GM18519 (cell line): Measurements from ENCODE around the gene BIN2.
"Not testable (repeated sequence)": the region's sequence is repeated elsewhere in the genome, so short reads cannot be mapped to it uniquely, and the experiment has no call there.

Source experiments
- ATAC-seq: cut with Tn5 transposase; IDR thresholded peaks from one replicate; pipeline ENCODE4 v1.9.1; 2021; ENCODE audit warnings: mild to moderate bottlenecking, moderate library complexity; ENCODE audit not compliant: unreplicated experiment, low FRiP score

Gene BIN2

GRCh38 chr12:51318846-51319599 lies 5.0 kb downstream of the BIN2 start:
- ATAC-seq = no peak

DNA sequence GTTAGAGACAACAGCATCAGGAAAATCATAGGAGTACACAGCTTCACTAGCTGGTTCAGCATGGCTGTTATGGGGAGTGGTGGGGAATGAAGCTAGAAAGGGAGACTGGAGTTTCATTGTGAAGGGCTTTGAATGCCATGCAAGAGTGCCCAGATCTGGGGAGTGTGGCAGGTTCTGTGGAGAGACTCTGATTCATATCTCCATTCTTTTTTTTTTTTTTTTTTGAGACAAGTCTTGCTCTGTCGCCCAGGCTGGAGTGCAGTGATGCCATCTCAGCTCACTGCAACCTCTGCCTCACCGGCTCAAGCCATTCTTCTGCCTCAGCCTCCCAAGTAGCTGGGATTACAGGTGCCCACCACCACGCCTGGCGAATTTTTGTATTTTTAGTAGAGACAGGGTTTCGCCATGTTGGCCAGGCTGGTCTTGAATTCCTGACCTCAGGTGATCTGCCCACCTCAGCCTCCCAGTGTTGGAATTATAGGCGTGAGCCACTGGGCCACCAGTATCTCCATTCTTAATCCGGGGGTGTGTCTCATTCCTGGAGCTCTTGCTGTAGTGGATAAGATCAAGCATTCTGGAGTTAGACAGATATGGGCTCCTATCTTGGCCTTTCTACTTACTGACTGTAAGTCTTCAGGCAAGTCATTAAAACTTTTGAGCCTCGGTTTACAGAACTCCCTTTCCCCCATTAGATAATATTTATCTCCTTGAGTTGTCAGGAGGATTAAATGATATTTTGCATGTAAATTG lies 5.7 kb downstream of the BIN2 start:
- not testable (repeated sequence) for ATAC-seq

DNA sequence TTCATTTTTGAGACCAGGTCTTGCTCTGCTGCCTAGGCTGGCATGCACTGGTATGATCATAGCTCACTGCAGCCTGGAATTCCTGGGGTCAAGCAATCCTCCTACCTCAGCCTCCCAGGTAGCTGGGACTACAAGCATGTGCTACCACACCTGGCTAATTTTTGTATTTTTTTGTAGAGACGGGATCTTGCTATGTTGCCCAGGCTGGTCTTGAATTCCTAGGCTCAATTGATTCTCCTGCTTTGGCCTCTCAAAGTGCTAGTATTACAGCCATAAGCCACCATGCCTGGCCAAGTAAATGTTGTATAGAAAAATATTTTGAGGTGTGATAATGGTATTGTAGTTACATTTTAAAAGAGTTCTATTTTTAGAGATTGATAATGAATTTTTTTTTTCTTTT lies 12.6 kb downstream of the BIN2 start:
- ATAC-seq = no peak

- no peak for ATAC-seq
Observed at GRCh38 chr12:51307655-51308593, 16.1 kb downstream of the BIN2 start.

DNA sequence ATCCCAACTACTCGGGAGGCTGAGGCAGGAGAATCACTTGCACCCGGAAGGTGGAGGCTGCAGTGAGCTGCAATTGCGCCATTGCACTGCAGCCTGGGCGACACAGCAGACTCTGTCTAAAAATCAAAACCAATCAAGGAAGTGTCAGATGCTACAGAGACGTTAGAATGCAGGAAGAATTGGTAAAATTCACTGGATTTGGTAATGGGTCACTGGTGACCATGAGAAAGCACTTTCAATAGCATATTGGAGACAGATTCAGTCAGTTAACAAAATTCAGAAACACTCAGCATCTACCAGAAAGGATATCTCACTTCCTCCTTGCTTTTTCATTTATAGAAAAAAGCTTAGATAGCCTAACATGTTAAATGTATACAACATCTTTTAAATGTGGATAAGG lies 17.5 kb downstream of the BIN2 start:
- ATAC-seq = no peak

- not testable (repeated sequence) for ATAC-seq
Observed at GRCh38 chr12:51300768-51301167, 23.2 kb downstream of the BIN2 start.

GRCh38 chr12:51295651-51296050 lies 28.3 kb downstream of the BIN2 start:
- ATAC-seq = no peak

DNA sequence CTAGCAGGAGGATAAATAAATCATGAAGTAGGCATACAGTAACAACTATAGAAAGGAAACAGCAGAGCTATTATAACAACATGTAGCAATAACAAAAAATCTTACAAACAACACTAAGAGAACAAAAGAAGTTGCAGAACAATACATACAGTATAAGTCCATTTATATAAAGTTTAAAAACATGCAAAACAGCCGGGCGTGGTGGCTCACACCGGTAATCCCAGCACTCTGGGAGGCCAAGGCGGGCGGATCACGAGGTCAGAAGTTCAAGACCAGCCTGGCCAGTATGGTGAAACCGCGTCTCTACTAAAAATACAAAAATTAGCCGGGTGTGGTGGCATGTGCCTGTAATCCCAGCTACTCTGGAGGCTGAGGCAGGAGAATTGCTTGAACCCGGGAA lies 29.9 kb downstream of the BIN2 start:
- ATAC-seq = not testable (repeated sequence)

GRCh38 chr12:51293696-51294095 lies 30.3 kb downstream of the BIN2 start:
- no peak for ATAC-seq

DNA sequence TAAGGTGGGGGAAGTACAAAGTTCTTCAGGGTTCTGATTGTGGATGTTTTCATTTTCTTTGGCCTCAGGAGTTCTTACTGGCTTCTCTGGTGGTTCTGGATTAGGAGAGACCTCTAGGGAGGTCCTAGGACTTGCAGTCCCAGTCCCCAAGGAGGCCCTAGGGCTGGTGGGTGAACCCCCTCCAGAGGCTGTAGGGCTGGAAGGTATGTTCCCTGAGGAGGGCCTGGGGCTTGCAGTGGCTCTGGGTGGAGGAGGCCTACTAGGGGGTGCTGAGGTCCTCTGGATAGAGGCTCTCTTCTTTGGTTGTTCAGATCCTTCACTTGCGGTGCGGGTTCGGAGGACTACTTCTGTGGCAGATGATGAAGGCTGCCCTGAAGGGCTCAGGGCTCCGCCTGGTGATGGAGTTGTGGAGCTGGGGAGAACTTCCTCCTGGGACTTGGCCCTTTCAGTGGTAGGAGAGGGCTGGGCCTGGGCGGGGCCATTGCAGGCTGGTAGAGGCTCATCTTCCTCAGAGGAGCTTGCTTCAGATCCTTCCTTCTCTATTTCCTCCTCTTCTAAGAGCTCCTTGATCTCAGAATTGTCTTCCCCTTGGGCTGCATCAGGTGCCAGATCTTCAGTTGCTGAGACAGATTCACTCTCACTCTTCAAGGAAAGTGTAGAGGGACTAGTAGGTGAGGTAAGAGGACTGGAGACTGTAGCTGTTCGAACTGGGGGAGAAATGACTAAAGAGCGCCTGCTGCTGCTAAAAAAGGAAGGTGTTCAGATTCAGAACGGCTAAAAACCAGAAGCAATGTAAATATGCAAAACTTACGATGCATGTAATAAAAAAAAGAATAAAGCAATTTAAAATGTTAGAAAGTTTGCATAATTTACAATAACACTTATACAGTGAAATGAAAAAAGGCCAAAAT lies 32.1 kb downstream of the BIN2 start:
- not testable (repeated sequence) for ATAC-seq

DNA sequence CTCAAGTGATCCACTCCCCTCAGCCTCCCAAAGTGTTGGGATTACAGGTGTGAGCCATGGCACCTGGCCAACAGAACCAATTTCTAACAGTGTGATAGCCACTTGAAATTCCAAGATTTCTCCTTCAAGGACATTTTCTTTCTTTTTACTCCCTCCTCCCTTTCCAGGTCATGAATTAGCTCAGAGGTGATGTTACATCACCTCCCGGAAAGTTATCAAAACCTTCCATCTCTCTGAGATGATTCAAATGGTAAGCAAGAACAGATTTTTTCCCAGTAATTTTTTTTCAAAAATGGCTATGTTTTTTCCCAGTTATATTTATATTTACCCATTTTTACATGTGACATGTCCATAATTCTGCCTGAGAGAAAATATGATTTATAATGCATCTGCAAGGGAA lies 38.1 kb downstream of the BIN2 start:
- ATAC-seq = no peak

DNA sequence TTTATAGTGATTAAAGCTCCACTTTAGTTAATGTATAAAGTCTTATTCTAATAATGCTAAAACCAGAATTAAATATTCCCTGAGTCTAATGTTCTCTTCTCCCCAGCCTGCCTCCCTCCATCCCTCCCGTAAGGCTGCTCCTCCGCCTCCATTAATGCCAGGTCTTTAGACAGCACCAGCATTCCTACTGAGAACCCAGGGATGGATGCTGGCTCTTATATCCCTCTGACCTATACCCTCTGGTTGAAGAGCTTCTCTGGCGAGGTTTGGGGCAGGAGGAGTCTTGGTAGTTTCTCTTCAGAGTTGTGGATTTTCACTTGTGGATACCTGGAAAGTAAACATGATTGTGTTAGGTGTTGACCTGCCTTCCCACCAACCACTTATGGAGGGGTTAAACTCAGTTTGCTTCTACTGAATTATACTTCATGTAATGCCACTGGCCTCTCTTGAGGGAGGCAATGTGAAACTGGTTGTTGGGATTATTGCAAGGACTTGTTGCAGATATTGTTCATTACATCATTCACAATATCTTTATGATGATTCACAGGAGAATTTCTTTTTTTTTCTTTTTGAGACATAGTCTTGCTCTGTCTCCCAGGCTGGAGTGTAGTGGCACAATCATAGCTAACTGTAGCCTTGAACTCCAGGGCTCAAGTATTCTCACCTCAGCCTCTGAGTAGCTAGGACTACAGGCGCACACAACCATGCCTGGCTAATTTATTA lies 42.6 kb downstream of the BIN2 start:
- no peak for ATAC-seq

DNA sequence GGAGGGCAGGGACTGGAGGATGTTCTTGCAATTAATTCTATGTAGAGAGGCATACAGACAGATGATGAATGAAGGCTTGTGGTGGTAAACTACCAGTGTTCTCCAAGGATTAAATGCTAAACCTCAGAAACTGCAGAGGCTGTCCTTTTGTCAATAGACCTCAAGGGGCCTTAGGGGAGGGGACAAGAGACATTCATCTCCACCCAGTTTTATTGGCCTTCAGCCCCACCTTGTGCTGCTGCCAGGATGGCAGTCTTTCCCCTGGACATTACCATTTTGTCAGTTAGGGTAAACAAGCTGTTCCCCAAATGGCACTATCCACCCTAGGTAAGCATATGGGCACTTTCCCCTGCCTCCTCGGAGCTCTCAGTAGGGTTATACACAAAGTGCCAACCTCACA lies 48.9 kb downstream of the BIN2 start:
- ATAC-seq = no peak

GRCh38 chr12:51272810-51273209 lies 51.2 kb downstream of the BIN2 start:
- ATAC-seq = not testable (repeated sequence)

GRCh38 chr12:51270951-51271518 lies 52.9 kb downstream of the BIN2 start:
- ATAC-seq = no peak

GRCh38 chr12:51270067-51270950 lies 53.7 kb downstream of the BIN2 start, which contains the start of gene SMAGP:
TSS of gene SMAGP (minus strand) at chr12:51270415. CDS start at chr12:51269278, 1,137 bp downstream.
- ATAC-seq = no peak

GRCh38 chr12:51269174-51270066 lies 54.6 kb downstream of the BIN2 start:
- no peak for ATAC-seq
